Suprapubic skin (tissue), 4 donors: ENCODE measurements around the gene DMRT1. TPM values are rescaled to one million over a fixed set of nuclear protein-coding genes. Genes with fewer than 3 reads are reported as not detected.

Experiments
- DNase-seq, 2 donors: peaks; one replicate each; pipeline ENCODE4 v3.0.0-alpha.2; 2019; ENCODE audit warnings: low spot score in 2 of 2
- H3K27ac ChIP-seq: fragments of 200-600 bp; sonication (generic); one replicate; pipeline ENCODE4 v1.5.1; 2019
- H3K27me3 ChIP-seq: fragments of 200-600 bp; sonication (generic); one replicate; pipeline ENCODE4 v1.5.1; 2019
- H3K36me3 ChIP-seq: fragments of 200-600 bp; sonication (generic); one replicate; pipeline ENCODE4 v1.5.1; 2019
- H3K4me1 ChIP-seq: fragments of 200-600 bp; sonication (generic); one replicate; pipeline ENCODE4 v1.5.1; 2019
- H3K4me3 ChIP-seq: fragments of 200-600 bp; sonication (generic); one replicate; pipeline ENCODE4 v1.5.1; 2019; ENCODE audit warnings: mild to moderate bottlenecking
- H3K9me3 ChIP-seq: fragments of 200-600 bp; sonication (generic); one replicate; pipeline ENCODE4 v1.5.1; 2019
- EP300 ChIP-seq: sonication (generic); formaldehyde crosslinking; IDR thresholded peaks from one replicate; pipeline ENCODE4 v1.6.1; 2017; ENCODE audit warnings: antibody characterized with exemption
- POLR2A ChIP-seq, 2 donors: fragments of 450-650 bp; IDR thresholded peaks; one replicate each; pipeline ENCODE4 v1.6.1; 2017; ENCODE audit warnings: antibody characterized with exemption in 2 of 2, mild to moderate bottlenecking in 2 of 2, moderate library complexity in 2 of 2
- POLR2AphosphoS5 ChIP-seq, 3 donors: sonication (generic); formaldehyde crosslinking; IDR thresholded peaks; one replicate each; pipeline ENCODE4 v1.6.1; 2017; ENCODE audit warnings: antibody characterized with exemption in 3 of 3
- WGBS: methylation state at CpG from one replicate; pipeline ENCODE4 v1.1.5; 2018; 5-methylcytosine and 5-hydroxymethylcytosine counted together
- total RNA-seq, 4 donors: library from RNA; depleted of rRNA; stranded (reverse); fragments of >200 nt; gene quantifications; one replicate each; pipeline ENCODE4 v1.1.0, GENCODE V29; 2016
- TF ChIP-seq, protein P1 (sequence below), 2 donors: fragments of 200-600 bp in 1 of 2; fragments of 450-650 bp in 1 of 2; sonication (generic) in 1 of 2; IDR thresholded peaks; one replicate each; pipeline ENCODE4 v1.5.1; 2016 to 2019; ENCODE audit warnings: antibody characterized with exemption in 2 of 2, mild to moderate bottlenecking in 1 of 2, moderate library complexity in 1 of 2

DMRT1 gene
- total RNA-seq, 4 donors from 2014 or later = not detected

- no peak overlapping the region for H3K27ac ChIP-seq
- no peak for DNase-seq
- no peak overlapping the region for H3K4me3 ChIP-seq
- H3K4me1 ChIP-seq = no peaks in the 10 kb centered on the region
- WGBS = 61% methylated on average over 4 of the region's 4 CpGs
- no peaks in the 10 kb centered on the region for H3K36me3 ChIP-seq
- TF ChIP-seq POLR2A (IDR thresholded peaks at IDR 0.05) = no peak
- TF ChIP-seq, protein P1, sequence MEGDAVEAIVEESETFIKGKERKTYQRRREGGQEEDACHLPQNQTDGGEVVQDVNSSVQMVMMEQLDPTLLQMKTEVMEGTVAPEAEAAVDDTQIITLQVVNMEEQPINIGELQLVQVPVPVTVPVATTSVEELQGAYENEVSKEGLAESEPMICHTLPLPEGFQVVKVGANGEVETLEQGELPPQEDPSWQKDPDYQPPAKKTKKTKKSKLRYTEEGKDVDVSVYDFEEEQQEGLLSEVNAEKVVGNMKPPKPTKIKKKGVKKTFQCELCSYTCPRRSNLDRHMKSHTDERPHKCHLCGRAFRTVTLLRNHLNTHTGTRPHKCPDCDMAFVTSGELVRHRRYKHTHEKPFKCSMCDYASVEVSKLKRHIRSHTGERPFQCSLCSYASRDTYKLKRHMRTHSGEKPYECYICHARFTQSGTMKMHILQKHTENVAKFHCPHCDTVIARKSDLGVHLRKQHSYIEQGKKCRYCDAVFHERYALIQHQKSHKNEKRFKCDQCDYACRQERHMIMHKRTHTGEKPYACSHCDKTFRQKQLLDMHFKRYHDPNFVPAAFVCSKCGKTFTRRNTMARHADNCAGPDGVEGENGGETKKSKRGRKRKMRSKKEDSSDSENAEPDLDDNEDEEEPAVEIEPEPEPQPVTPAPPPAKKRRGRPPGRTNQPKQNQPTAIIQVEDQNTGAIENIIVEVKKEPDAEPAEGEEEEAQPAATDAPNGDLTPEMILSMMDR (IDR thresholded peaks at IDR 0.05) = no peak
- no peak for TF ChIP-seq EP300
- H3K9me3 ChIP-seq = no peaks in the 10 kb centered on the region
- H3K27me3 ChIP-seq = peaks cover 72% of the 10 kb centered on the region
Measured at GRCh38 chr9:952546-952945, 111.0 kb downstream of the DMRT1 start.

- TF ChIP-seq, protein P1 (IDR thresholded peaks at IDR 0.05) = no peak
- TF ChIP-seq POLR2AphosphoS5 (IDR thresholded peaks at IDR 0.05) = no peak
- no peak for TF ChIP-seq POLR2A (IDR thresholded peaks at IDR 0.05)
- no peak for TF ChIP-seq EP300
- Histone ChIP-seq H3K27me3 (peaks cover 83% of the 10 kb centered on the region), H3K4me3 (no peak overlapping the region), H3K4me1 (no peaks in the 10 kb centered on the region), H3K27ac (no peak overlapping the region), H3K36me3 (no peaks in the 10 kb centered on the region), H3K9me3 (no peaks in the 10 kb centered on the region)
- 80% methylated on average over 4 of the region's 4 CpGs for WGBS
- DNase-seq = no peak
Measured at GRCh38 chr9:959105-959504, 117.6 kb downstream of the DMRT1 start.

DNA sequence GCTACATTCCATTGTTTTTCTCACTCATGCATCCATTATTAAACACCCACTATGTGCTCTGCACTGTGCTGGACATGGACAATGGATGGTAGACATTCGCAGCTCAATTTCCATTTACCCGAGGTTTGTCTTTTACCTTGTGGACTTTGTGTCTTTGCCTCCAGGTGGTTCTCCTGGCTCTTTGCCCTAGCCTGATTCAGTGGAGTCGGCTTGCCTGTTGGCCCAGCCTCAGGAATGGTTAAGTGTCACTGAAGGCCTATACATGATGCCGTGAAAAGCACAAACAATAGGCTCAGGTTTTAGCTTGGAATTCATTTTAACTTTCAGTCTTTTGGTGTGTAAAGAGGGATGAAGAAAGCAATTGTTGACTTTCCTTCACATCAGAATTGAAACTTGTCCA lies 118.4 kb downstream of the DMRT1 start:
- no peaks in the 10 kb centered on the region for H3K4me1 ChIP-seq
- peaks cover 83% of the 10 kb centered on the region for H3K27me3 ChIP-seq
- no peak overlapping the region for H3K4me3 ChIP-seq
- H3K36me3 ChIP-seq = no peaks in the 10 kb centered on the region
- TF ChIP-seq, protein P1 (IDR thresholded peaks at IDR 0.05) = no peak
- TF ChIP-seq POLR2AphosphoS5 (IDR thresholded peaks at IDR 0.05) = no peak
- no peak for TF ChIP-seq EP300
- TF ChIP-seq POLR2A (IDR thresholded peaks at IDR 0.05) = no peak
- no peaks in the 10 kb centered on the region for H3K9me3 ChIP-seq
- DNase-seq = no peak
- H3K27ac ChIP-seq = no peak overlapping the region
- WGBS = 62% methylated on average over 4 of the region's 4 CpGs

DNA sequence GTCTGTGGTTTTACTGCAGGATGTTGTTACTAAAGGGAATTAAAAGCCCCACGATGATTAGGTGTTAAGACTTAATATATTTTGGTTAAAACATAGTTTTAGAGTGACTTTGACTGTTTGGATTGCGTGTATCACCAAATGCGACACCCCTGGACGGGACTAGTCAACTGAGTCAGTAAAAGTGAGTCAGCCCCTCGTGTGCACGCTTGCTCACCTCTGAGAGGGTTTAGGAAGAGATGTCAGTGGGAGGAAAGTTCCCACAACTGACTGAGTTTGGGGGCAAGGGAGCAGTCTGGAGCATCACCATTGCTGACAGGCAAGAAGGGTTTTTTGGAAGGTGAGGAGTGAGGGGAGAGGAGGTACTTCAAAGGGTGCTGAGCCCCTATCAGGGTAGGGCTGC lies 120.5 kb downstream of the DMRT1 start:
- peaks cover 93% of the 10 kb centered on the region for H3K27me3 ChIP-seq
- no peak for DNase-seq
- no peaks in the 10 kb centered on the region for H3K4me1 ChIP-seq
- H3K36me3 ChIP-seq = no peaks in the 10 kb centered on the region
- no peaks in the 10 kb centered on the region for H3K9me3 ChIP-seq
- H3K27ac ChIP-seq = no peak overlapping the region
- H3K4me3 ChIP-seq = no peak overlapping the region
- WGBS = 84% methylated on average over 6 of the region's 6 CpGs
- TF ChIP-seq EP300 (no peak), POLR2AphosphoS5 (IDR thresholded peaks at IDR 0.05) (no peak), POLR2A (IDR thresholded peaks at IDR 0.05) (no peak)
- TF ChIP-seq, protein P1 (IDR thresholded peaks at IDR 0.05) = no peak

DNA sequence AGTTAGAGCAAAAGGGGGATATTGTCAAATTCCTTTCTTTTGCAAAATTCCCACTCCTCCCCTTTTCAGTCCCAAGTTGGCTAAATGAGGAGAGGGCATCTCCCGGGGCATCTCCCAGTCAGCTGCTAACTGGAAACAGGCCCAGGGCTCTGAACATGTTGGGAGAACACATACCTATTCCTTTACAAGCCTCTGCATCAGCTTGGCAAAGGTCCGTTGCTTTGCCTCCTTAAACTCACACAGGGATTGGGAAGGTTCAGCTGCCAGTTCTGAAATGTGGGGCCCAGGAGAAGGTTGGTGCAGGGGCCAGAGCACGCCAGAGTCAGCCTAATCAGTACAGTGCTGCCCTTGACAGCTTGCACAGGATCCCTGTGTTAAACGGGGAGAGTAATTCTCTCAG lies 124.0 kb downstream of the DMRT1 start:
- peaks cover 14% of the 10 kb centered on the region for H3K4me1 ChIP-seq
- H3K9me3 ChIP-seq = no peaks in the 10 kb centered on the region
- WGBS = 35% methylated on average over 4 of the region's 4 CpGs
- TF ChIP-seq POLR2AphosphoS5 (IDR thresholded peaks at IDR 0.05) (no peak), EP300 (no peak), POLR2A (IDR thresholded peaks at IDR 0.05) (no peak)
- TF ChIP-seq, protein P1 (IDR thresholded peaks at IDR 0.05) = no peak
- H3K27me3 ChIP-seq = peaks cover 98% of the 10 kb centered on the region
- H3K4me3 ChIP-seq = no peak overlapping the region
- DNase-seq = no peak
- no peaks in the 10 kb centered on the region for H3K36me3 ChIP-seq
- H3K27ac ChIP-seq = no peak overlapping the region
